Measurements from ENCODE around the gene IYD.
A peak's percentile ranks its signal among the peaks of the same experiment; 100 is the strongest.

The IYD gene

GRCh38 chr6:150377211-150377781 is 8.5 kb downstream of the IYD start:
- no peak for FAIRE-seq
- DNase-seq (ENCODE audit: insufficient read length) = no peak
- TF ChIP-seq POLR2AphosphoS5 (IDR thresholded peaks at IDR 0.05; ENCODE audit: low read depth, low read length) (no peak), TAF1 (IDR thresholded peaks at IDR 0.05; ENCODE audit: borderline replicate concordance, low read depth, low read length) (no peak), POLR2A (IDR thresholded peaks at IDR 0.05; ENCODE audit: low read depth, low read length) (no peak)

- no peak for DNase-seq (ENCODE audit: insufficient read length)
- FAIRE-seq = no peak
- TF ChIP-seq TAF1 (IDR thresholded peaks at IDR 0.05; ENCODE audit: borderline replicate concordance, low read depth, low read length) (no peak), POLR2AphosphoS5 (IDR thresholded peaks at IDR 0.05; ENCODE audit: low read depth, low read length) (no peak), POLR2A (IDR thresholded peaks at IDR 0.05; ENCODE audit: low read depth, low read length) (no peak)
Measured at GRCh38 chr6:150380256-150380655, 11.4 kb downstream of the IYD start.

- no peak for DNase-seq (ENCODE audit: insufficient read length)
- no peak for TF ChIP-seq TAF1 (IDR thresholded peaks at IDR 0.05; ENCODE audit: borderline replicate concordance, low read depth, low read length)
- no peak for TF ChIP-seq POLR2A (IDR thresholded peaks at IDR 0.05; ENCODE audit: low read depth, low read length)
- no peak for TF ChIP-seq POLR2AphosphoS5 (IDR thresholded peaks at IDR 0.05; ENCODE audit: low read depth, low read length)
Measured at GRCh38 chr6:150382171-150382570, 13.4 kb downstream of the IYD start.

GRCh38 chr6:150391414-150391813 is 22.6 kb downstream of the IYD start:
- DNase-seq (ENCODE audit: insufficient read length) (no peak), FAIRE-seq (no peak)
- TF ChIP-seq POLR2A (IDR thresholded peaks at IDR 0.05; ENCODE audit: low read depth, low read length) = no peak
- no peak for TF ChIP-seq TAF1 (IDR thresholded peaks at IDR 0.05; ENCODE audit: borderline replicate concordance, low read depth, low read length)
- TF ChIP-seq POLR2AphosphoS5 (IDR thresholded peaks at IDR 0.05; ENCODE audit: low read depth, low read length) = no peak

More at GRCh38 chr6:150382171-150382570, 13.4 kb downstream of the IYD start:
- FAIRE-seq = no peak

- FAIRE-seq (no peak), DNase-seq (ENCODE audit: insufficient read length) (no peak)
- no peak for TF ChIP-seq POLR2AphosphoS5 (IDR thresholded peaks at IDR 0.05; ENCODE audit: low read depth, low read length)
- TF ChIP-seq POLR2A (IDR thresholded peaks at IDR 0.05; ENCODE audit: low read depth, low read length) = no peak
- no peak for TF ChIP-seq TAF1 (IDR thresholded peaks at IDR 0.05; ENCODE audit: borderline replicate concordance, low read depth, low read length)
Measured at GRCh38 chr6:150391890-150392289, 23.1 kb downstream of the IYD start.

- DNase-seq (ENCODE audit: insufficient read length) (no peak), FAIRE-seq (no peak)
Measured at GRCh38 chr6:150392452-150393220, 23.8 kb downstream of the IYD start.

GRCh38 chr6:150394053-150394898 is 25.5 kb downstream of the IYD start:
- no peak for TF ChIP-seq TAF1 (IDR thresholded peaks at IDR 0.05; ENCODE audit: borderline replicate concordance, low read depth, low read length)
- no peak for TF ChIP-seq POLR2A (IDR thresholded peaks at IDR 0.05; ENCODE audit: low read depth, low read length)
- TF ChIP-seq POLR2AphosphoS5 (IDR thresholded peaks at IDR 0.05; ENCODE audit: low read depth, low read length) = no peak
- no peak for FAIRE-seq

More at GRCh38 chr6:150392452-150393220, 23.8 kb downstream of the IYD start:
- no peak for TF ChIP-seq TAF1 (IDR thresholded peaks at IDR 0.05; ENCODE audit: borderline replicate concordance, low read depth, low read length)
- TF ChIP-seq POLR2AphosphoS5 (IDR thresholded peaks at IDR 0.05; ENCODE audit: low read depth, low read length) = no peak
- no peak for TF ChIP-seq POLR2A (IDR thresholded peaks at IDR 0.05; ENCODE audit: low read depth, low read length)

GRCh38 chr6:150394899-150395295 is 26.1 kb downstream of the IYD start:
- no peak for FAIRE-seq
- no peak for DNase-seq (ENCODE audit: insufficient read length)
- no peak for TF ChIP-seq POLR2AphosphoS5 (IDR thresholded peaks at IDR 0.05; ENCODE audit: low read depth, low read length)
- TF ChIP-seq POLR2A (IDR thresholded peaks at IDR 0.05; ENCODE audit: low read depth, low read length) = no peak
- no peak for TF ChIP-seq TAF1 (IDR thresholded peaks at IDR 0.05; ENCODE audit: borderline replicate concordance, low read depth, low read length)

More at GRCh38 chr6:150394053-150394898, 25.5 kb downstream of the IYD start:
- no peak for DNase-seq (ENCODE audit: insufficient read length)

GRCh38 chr6:150395388-150396009 is 26.7 kb downstream of the IYD start:
- DNase-seq (ENCODE audit: insufficient read length) (peak; percentile 19), FAIRE-seq (peak; percentile 77)
- TF ChIP-seq POLR2A (IDR thresholded peaks at IDR 0.05; ENCODE audit: low read depth, low read length) (no peak), TAF1 (IDR thresholded peaks at IDR 0.05; ENCODE audit: borderline replicate concordance, low read depth, low read length) (no peak), POLR2AphosphoS5 (IDR thresholded peaks at IDR 0.05; ENCODE audit: low read depth, low read length) (no peak)

GRCh38 chr6:150403458-150404246 is 34.8 kb downstream of the IYD start:
- FAIRE-seq = no peak
- TF ChIP-seq TAF1 (IDR thresholded peaks at IDR 0.05; ENCODE audit: borderline replicate concordance, low read depth, low read length) = no peak
- DNase-seq (ENCODE audit: insufficient read length) = no peak

All from GM12892 (cell line).